HG03280 (cell line): ENCODE measurements around the gene KCTD16.
A peak's percentile ranks its signal among the peaks of the same experiment; 100 is the strongest.

ENCODE experiments used
- ATAC-seq: cut with Tn5 transposase; IDR thresholded peaks from one replicate; pipeline ENCODE4 v1.9.1; 2021; ENCODE audit warnings: mild to moderate bottlenecking, moderate library complexity; ENCODE audit not compliant: unreplicated experiment

Gene KCTD16

GRCh38 chr5:144170276-144171024 lies at the start of gene KCTD16, which contains the start of gene YIPF5:
Gene KCTD16, plus strand, starts transcription at chr5:144170873.
Gene YIPF5, minus strand, starts transcription at chr5:144170659. Its CDS starts 704 bp downstream, at chr5:144169955.
- peak; percentile 99 for ATAC-seq

- no peak for ATAC-seq
These were observed 49.1 kb upstream of the KCTD16 start for GRCh38 chr5:144121577-144121976.

DNA sequence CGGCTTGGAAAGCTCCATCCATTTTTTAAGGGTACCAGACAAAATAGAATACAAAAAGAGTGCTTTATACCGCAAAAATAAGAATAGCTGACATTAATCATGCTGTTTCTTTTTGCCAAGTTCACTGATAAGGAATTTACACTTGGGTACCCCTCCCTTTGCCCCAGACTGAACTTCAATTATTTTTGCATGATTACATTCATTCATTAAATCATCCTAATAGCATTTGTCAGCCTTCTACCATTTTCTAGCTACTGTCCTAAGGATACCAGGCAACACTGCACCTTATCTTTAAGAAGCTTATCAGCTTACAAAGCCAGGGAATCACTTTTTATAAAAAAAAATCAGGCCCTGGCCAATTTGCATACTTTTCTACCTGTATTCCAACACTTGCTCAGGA lies 48.6 kb upstream of the KCTD16 start:
- ATAC-seq, result no peak

DNA sequence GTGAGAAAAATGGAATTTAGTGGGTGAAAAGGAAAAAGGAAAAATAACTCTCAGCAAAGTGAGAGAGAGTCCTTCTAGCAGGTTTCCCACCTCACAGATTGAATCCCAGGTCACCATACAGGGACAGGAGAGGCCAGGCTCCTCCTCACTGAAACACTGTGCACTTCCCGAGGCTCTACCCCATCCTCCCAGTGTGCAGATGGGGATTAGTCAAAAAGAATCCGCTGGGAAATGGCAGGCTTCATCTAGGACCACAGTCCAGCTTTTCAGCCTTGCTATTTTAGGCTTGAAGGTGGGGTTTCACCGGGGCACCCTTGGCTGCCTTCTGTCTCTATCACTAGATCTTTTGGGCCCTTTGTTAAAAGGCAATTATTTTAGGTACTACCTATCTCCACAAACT lies 48.0 kb upstream of the KCTD16 start:
- no peak for ATAC-seq

DNA sequence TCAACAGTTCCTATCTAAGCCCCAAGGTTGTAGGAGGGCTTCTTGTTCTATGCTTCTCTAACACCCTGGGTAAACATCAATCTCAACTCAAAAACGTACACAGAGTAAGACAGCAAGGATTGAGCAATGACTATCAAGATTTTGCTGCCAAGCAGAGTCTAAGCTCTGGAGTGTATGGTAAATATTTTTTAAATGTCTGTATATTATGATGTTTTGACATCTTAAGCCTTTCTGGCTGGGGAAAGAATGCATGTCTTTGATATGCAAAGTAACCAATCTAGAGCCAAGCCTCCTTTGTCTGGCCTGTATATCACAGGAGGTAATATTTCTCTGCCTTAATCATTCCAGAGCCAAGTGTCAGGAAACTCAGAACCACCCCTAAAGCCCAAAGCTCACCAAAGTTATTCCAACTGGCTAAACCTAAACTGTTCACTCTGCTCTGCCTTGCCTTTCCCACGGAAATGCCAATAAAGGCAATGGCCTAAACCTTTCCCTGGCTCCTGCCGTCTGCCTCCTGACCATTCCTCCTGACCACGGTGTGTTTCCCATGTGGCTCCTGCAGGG lies 45.4 kb upstream of the KCTD16 start:
- ATAC-seq, result no peak

DNA sequence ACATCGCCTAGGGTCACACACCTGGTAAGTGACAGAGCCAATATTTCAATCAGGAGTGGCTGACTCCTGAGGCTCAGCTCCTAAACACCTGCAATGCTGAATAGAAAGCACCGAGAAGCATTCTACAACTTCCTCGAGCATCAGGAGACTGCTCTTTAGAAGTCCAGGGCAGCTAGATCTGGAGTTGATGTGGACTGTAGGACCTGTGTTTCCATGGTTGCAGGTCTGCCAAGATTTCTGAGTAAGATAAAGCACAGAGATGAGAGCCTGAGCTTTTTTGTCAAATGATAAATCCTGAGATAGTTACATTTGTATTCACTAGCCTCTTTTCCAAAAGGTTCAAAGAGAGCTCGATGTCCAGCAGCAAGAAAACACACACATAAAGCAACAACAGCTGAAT lies 44.0 kb upstream of the KCTD16 start:
- ATAC-seq, result no peak

DNA sequence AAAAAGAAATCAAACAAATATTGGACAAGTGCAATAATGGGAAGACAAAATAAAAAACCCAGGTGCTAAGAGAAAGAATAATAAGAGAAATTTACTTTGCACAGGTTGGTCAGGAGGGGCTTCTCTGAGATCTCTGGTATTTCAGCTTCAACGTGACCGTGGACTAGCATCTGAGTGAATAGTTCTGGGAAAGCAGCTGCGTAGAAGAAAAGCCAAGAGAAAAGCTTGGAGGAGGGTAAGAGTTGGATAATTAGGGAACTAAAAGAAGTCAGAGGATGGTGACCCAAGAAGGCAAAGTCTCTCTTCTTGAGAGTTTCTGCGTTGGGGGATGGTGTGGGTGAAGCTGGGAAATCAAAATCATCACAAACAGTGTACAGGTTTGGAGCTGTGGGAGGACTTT lies 41.8 kb upstream of the KCTD16 start:
- ATAC-seq, result no peak

DNA sequence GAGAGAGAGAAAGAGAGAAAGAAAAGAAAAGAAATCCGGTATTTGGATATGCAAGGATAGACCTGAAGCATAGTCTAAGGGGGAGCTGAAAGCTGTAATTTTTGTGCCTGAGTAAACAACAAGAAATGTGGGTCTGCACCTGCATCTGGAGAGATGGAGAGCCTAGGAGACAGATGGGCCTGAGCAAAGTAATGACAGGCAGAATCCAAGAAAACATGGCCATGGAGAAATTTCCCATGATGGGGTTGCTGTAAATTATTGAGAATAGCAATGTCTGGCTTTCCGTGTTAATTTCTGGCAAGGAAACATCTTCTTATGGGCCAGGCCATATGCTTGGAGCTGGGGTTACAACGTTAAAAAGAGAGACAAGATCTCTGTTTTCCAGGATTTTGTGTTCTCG lies 40.4 kb upstream of the KCTD16 start:
- no peak for ATAC-seq

DNA sequence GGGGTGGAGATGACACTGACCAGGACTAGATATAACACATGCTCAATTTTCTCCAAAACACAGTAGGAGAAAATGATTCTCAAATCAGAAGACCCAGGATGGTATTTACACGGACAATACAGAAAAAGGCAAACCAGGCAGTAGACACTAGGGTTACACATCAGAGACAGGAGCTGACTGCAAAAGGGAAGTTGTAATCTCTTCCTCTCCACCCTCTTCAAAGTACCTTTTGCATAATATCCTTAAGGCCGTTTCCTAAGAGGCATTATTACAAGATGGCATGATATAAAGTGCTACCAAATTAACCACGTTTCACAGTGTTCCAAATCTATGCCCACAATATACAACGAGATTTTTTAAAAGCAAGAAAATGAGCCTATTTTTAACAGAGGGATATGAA lies 39.4 kb upstream of the KCTD16 start:
- no peak for ATAC-seq

DNA sequence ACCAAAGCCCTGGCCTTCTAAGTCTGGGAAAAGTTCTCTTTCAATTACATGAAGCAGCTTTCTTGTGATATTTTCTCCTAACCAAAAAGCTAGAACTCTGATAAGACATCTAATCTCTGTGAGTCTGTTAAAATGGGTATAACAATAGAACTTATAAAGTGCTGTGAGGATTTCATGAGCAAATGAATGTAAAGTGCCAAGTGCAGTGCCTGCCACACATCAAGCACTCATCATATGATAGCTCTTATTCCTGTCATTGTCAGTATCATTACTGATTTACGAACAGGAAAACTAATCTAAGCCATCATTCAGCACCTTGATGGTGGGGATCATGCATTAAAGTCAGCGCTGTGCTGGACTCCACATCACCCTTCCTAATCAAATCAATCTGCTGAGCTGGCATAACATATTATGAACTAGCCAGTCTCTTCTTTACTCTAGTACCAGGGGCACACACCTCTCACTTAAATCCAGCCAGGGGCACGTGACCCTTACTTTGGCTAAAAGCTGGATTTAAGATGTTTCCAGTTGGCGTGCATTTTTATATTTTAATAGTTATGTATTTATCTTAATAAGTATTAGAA lies 37.5 kb upstream of the KCTD16 start:
- ATAC-seq, result no peak

- ATAC-seq, result no peak
These were observed 36.4 kb upstream of the KCTD16 start for GRCh38 chr5:144134194-144134826.

GRCh38 chr5:144135113-144135762 lies 35.4 kb upstream of the KCTD16 start:
- no peak for ATAC-seq

DNA sequence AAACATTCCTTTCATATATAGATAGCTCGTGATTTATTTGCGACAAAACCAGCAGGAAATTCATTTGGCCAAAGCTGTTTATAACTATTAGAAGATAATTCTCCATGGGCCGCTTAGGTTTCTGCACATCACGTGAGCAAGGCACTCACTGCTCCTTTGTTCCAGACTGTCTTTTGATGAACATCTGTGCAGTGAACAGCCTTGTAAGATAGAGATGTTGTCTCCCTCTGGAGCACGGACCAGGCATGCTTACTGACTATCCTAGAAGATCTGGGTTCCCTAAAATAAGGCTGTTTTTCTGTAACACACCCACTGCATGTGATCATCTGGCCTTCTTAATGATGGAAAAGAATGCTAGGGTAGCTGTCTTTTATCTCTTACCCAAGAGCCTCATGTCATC lies 31.1 kb upstream of the KCTD16 start:
- no peak for ATAC-seq

DNA sequence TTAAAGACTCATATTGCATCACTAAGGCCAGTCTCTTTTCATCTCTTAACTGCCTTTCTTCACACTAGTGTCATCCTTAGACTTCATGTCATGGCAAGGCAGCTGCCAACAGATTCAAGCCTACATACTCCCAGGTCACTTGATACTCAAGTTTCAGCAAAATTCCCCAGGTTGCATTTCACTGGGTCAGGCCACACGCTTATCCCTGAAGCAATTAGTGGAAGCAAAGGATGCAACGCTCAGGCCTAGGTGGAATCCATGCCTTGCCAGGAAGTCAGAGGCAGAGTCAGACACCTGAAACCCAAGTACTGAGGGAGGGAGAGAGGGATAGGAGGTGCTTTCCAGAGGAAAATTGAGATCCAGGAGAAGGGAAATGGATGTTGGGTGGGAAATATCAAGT lies 29.1 kb upstream of the KCTD16 start:
- no peak for ATAC-seq

GRCh38 chr5:144142139-144142823 lies 28.4 kb upstream of the KCTD16 start:
- peak; percentile 94 for ATAC-seq

- no peak for ATAC-seq
These were observed 27.9 kb upstream of the KCTD16 start for GRCh38 chr5:144142824-144143162.

DNA sequence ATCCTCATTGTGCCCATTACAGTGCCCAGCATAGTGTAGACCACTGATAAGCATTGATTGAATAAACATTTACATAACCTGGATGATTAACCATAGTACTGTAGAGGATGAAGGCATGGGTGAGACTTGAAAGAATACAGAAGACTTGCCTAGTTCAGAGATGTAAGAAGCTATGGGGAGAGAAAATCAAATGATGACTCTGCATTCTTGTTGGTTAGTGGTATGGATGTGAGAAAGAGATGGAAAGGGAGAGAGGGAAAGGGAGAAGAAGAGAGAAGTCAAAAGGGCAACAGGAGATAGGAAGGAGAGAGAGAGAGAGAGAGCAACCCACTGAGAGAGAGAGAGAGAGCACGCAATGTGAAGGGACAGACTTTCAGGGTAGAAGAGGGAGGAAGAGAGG lies 27.0 kb upstream of the KCTD16 start:
- no peak for ATAC-seq

DNA sequence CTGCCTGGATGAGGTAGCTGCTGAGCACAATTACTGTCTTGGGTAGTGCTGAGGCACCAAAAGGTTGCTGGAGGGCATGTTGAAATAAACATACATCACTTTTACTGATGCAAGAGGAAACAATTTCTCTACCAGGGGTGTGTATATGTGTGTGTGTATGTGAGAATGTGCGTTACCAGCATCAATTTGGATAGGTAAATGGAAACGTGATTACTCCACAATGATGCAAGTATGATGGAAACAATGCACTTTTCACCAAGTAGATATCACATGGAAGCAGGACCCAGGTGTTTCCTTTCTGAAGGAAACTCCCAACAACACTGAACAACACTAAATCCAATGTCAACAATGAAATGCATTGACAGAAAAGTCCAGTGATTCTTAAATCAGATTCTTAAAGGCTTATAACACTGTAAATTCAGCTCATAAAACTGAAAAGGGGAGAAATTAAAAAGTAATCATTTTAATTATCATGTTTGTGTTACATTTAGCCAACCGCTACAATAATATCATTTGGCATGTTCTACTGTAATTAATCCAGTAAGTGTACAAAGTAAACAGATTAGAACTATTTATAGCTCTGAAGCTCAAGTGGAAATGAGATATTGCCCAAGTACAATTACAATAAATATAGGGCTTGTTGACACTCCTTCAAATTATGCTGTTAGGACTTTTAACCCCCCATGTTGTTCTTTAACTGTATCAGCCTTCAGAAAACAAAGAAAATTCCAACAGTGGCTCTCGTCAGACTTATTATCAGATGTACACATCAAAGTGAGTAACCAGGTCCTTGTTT lies 25.5 kb upstream of the KCTD16 start:
- ATAC-seq, result no peak

DNA sequence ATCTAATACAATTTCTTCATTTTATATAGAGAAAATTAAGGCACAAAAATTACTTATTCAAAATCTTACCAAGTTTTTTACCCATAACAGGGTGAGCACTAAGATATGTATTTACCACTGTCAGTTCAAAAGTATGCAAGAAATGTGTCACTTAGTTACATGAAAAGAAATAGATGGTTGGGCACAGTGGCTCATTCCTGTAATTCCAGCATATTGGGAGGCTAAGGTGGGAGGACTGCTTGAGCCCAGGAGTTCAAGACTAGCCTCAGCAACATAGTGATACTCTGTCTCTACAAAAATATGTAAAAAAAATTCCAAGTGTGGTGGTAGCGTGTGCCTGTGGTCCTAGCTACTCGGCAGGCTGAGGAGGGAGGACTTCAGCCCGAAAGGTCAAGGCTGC lies 19.6 kb upstream of the KCTD16 start:
- no peak for ATAC-seq

DNA sequence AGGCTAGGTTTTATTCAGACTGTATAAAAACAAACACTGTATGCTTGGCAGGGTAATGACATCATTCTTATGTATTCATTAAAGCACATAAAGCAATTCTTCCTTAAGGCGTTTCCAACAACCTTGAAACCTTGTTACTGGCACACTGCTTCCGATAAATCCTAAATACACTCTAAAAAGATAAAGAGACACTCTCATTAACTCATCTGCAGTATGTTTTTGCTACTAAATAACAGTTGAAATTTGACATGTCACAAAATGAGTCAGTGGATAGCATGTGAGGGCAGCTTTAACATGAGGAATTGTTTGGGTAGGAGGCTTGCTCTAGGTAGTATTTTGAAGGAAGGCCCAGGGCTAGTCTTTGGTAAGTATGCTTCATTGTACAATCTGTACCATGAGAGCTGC lies 13.9 kb upstream of the KCTD16 start:
- ATAC-seq, result no peak
